Cardiac fibroblast (primary cell): ENCODE results near the gene PAK6.
A peak's percentile ranks its signal among the peaks of the same experiment; 100 is the strongest.

Experiments
- DNase-seq, 2 donors: peaks; one replicate each; pipeline versions ENCODE4 v3.0.0 to v3.0.0-alpha.2; 2010; ENCODE audit warnings: low read depth in 2 of 2
- H3K4me3 ChIP-seq, 2 donors: replicated peaks in 1 of 2; 1 replicate in 1 of 2; 2 replicates in 1 of 2; pipeline ENCODE4 v1.5.1; 2011; ENCODE audit warnings: low read depth in 2 of 2, low read length in 2 of 2, mild to moderate bottlenecking in 2 of 2, moderate library complexity in 1 of 2
- TF ChIP-seq, protein P1 (sequence below): IDR thresholded peaks from one replicate; pipeline ENCODE4 v1.5.1; 2011; ENCODE audit warnings: low read depth, mild to moderate bottlenecking, low read length, inconsistent platforms

PAK6 gene

DNA sequence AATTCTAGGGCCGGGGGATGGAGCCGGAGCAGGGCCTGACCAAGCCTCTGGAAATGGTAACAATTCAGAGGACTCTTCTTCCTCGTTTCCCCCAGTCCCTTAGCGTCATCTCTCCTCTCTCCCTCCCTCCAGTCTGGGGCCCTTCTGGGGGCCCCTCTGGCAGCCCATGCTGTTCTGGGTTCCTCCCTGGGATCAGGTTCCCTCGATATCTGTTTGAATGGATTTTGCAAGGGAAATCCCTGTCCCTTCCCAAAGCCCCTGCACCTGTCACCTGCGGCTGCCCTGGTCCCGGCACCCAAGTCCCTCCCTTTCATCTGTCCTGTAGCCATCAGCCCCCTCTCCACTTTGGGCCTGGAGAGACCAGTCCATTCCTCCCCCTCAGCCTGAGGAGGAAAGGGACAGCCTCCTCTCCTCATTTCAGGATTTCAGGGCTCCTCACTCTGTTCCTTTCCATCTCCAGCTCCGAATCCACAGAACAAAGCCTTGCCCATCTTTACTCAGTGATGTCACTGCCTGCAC lies 70.5 kb downstream of the PAK6 start:
- DNase-seq: no peak
- H3K4me3 ChIP-seq: no peak overlapping the region
- TF ChIP-seq, protein P1, sequence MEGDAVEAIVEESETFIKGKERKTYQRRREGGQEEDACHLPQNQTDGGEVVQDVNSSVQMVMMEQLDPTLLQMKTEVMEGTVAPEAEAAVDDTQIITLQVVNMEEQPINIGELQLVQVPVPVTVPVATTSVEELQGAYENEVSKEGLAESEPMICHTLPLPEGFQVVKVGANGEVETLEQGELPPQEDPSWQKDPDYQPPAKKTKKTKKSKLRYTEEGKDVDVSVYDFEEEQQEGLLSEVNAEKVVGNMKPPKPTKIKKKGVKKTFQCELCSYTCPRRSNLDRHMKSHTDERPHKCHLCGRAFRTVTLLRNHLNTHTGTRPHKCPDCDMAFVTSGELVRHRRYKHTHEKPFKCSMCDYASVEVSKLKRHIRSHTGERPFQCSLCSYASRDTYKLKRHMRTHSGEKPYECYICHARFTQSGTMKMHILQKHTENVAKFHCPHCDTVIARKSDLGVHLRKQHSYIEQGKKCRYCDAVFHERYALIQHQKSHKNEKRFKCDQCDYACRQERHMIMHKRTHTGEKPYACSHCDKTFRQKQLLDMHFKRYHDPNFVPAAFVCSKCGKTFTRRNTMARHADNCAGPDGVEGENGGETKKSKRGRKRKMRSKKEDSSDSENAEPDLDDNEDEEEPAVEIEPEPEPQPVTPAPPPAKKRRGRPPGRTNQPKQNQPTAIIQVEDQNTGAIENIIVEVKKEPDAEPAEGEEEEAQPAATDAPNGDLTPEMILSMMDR: no peak

DNA sequence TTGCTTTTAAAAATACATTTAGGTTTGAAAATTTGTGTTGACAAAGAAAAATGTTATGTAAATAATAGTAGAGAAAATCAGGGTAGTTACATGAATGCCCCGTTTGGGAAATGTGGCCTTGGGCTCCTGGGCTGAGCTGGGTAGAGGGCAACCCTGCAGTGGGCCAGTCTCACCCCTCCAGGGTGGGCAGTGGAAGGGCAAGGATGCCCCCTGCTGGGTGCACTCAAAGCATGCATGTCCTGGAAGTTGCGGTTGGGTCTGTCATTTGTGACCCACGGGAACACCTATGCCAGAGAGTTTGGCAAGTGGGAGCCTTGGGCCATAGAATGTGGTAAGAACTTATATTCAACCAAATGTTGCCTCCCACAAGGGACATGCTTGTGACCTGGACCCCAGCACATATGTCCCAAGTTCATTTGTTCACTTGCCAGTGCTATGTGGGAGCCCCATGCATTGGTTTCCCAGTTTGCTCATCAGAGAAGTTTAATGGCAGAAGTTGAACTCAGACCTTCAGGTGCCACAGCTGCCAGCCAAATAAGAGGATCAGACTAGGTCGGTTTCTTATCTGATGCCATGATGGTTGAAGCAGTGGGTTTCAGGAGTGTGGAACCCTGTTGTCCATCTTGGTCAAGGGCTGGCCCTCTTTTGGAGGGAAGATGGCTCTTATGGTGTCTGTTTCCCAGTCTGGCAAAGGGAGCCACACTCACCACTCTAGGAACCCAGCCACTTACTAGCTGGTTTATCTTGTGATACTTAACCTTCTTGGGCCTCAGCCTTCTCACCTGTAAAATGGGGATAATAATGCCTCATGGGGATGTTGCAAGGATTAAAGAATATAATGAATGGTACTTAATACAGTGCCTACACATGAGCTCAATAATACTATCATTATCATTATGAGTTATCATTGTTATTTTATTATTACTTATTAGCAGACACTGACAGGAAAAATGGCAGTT lies 71.4 kb downstream of the PAK6 start:
- DNase-seq: peak; percentile 52 to 57
- TF ChIP-seq, protein P1: peak; percentile 77
- H3K4me3 ChIP-seq: no peak overlapping the region

DNA sequence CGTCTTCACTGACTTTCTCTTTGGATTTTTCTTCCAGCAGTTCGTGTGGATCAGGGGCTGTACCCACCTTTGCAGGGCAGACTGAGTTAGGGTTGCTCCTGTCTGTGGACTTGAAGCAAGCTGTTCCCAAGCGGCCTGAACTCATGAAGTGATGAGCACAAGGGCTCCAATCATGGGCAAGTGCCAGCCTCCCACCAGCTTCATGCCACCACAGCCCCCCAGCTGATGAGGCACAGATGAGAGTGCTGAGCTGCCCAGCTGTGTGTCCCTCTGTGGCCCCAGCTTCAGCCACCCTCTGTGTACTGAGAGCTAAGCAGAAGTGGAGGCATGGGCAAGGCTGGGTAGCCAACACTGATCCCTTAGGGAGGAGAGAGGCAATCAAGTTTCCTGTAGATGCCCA lies 72.1 kb downstream of the PAK6 start:
- H3K4me3 ChIP-seq: no peak overlapping the region

DNA sequence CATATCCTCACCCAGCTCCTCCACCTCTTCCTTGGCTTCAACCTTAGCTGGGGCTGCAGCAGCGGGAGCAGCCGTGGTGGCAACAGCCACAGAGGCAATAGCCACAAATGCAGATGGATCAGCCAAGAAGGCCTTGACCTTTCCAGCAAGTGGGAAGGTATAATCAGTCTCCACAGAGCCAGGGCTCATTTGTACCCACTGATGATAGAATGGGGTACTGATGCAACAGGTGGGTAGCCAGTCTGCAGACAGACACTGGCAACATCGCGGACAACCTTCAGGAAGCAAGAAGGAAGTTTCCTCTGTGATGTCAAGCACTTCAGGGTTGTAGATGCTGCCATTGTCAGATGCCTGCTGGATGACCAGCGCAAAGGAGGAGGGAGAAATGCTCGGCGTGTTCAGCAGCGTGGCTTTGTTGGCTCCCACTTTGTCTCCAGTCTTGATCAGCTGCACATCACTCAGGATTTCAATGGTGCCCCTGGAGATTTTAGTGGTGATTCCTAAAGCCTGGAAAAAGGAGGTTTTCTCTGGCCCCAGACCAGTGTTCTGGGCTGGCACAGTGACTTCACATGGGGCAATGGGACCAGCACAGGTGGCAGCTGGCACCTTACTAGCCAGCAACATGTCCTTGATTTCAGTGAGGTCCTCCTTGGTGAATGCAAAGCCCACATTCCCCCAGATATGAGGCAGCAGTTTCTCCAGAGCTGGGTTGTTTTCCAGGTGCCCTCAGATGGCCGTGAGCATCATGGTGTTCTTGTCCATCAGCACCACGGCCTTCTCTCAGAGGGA lies 73.7 kb downstream of the PAK6 start:
- DNase-seq: no peak
- TF ChIP-seq, protein P1: no peak
- no peak overlapping the region for H3K4me3 ChIP-seq

More for the DNA sequence above, 72.1 kb downstream of the PAK6 start:
- DNase-seq: no peak
- TF ChIP-seq, protein P1: no peak

DNA sequence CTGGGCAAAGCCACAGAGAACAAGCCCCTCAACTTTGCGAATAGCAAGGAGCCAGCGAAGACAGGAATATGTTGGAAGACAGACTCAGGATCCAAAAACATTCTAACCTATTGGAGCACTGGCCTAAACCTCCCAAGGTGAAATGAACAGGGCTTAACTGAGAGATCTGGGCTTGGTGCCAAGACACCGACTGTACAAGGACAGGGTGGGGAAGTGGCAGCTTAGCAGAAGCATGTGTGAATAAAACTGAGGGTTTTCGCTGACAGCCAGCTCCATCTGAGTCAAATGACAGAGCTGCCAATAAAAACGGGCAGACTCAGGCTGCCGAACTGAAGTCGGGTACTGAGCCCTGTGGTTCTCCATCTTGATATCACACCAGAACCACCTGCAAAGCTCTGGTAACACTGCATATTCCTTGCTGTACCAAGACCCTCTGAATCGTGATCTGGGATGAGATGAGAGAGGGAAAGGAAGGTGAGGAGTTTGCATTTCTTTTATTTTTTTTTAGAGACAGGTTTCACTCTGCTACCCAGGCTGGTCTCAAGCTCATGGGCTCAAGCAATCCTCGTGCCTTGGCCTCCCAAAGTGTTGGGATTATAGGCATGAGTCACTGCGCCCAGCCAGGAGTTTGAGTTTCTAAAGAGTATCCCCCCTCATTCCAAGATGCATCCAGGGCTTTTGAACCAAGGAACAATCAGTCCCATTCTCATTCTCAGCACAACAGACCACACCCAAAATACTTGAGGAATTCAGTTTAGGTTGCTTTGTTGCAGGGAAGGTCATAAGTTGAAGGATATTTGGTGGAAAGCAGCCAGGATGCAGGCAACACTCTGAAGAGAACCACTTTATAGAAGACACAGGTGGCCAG lies 74.9 kb downstream of the PAK6 start:
- DNase-seq: no peak
- no peak overlapping the region for H3K4me3 ChIP-seq
- TF ChIP-seq, protein P1: no peak

DNA sequence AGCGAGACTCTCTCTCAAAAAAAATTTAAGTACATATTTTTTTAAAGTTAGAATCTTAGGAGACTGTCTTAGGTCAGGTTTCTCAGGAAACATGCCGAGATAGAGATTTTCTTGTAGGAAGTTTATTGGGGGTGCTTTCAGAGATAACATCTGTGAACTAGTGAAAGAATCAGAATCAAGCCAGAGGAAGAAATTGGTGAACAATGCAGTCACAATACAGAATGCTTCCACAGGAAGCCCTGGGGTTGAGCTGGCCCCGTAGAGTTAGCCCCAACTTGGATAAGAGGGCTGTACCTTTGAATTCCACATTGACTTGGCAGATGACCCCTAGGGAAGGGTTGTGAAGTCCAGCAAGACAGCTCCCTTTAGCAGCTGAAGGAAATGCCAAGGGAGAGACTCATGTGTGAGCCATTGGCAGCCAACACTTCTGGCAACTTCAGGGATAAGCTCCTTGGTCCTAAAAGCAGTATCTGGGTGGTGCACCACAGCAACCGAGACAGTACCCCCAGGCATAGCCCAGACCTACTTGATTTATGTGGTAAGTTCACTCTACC lies 75.9 kb downstream of the PAK6 start:
- peak; percentile 76 to 77 for DNase-seq
- TF ChIP-seq, protein P1: no peak
- no peak overlapping the region for H3K4me3 ChIP-seq
